K562 (cell line): ENCODE results near the gene IQGAP3. TPM values are rescaled to one million over a fixed set of nuclear protein-coding genes. Genes with fewer than 3 reads are reported as not detected.

Experiments used
- ATAC-seq: fragments of 200-7000 bp; cut with Tn5 transposase; 3 replicates; pipeline ENCODE4 v1.9.1; 2020; ENCODE audit warnings: moderate library complexity
- BruUV-seq: library from RNA; stranded (reverse); fragments of 400-500 nt; replicated peaks from 2 replicates; lab custom pipeline; 2021; lab: Mats Ljungman, UMichigan
- CTCF ChIA-PET: fragments of 300-600 bp; formaldehyde crosslinking; extraction: SDS; loops from one replicate; lab custom pipeline; 2021; ENCODE audit warnings: low intra/inter-chr PET ratio; lab: Yijun Ruan, JAX
- POLR2A ChIA-PET: fragments of 300-600, 350-650 bp; sonication (Branson Sonifier 250); formaldehyde crosslinking; extraction: SDS; loops from one replicate; lab custom pipeline; 2021; ENCODE audit warnings: antibody characterized with exemption, inconsistent platforms; lab: Yijun Ruan, JAX
- DNase-seq, 4 experiments: peaks; one replicate each; pipeline versions ENCODE4 v3.0.0 to v3.0.0-alpha.2; 2011 to 2018; ENCODE audit warnings: low spot score in 3 of 4, mixed read lengths in 3 of 4; ENCODE audit errors: extremely low read depth in 1 of 4
- FAIRE-seq: peaks from 2 replicates; lab custom pipeline; 2011; peaks lifted over from hg19 to GRCh38; lab: Jason Lieb, UNC
- H2AFZ ChIP-seq: 2 replicates; pipeline ENCODE4 v1.6.0; 2011; ENCODE audit warnings: low read depth, low read length, control low read depth, inconsistent platforms
- H3K27ac ChIP-seq: fragments of 200-600 bp; 3 replicates; pipeline ENCODE4 v1.8.0; 2011; ENCODE audit warnings: low read depth, mild to moderate bottlenecking, control low read depth, inconsistent platforms, low read length, moderate library complexity, mixed read lengths; ENCODE audit errors: extremely low read depth
- H3K27me3 ChIP-seq, 2 experiments: fragments of 300-600 bp in 1 of 2; 2 replicates in 1 of 2; 3 replicates in 1 of 2; pipeline versions ENCODE4 v1.6.0 to v1.8.0; 2011; ENCODE audit warnings: inconsistent platforms in 2 of 2, low read length in 2 of 2, mild to moderate bottlenecking in 1 of 2, mixed read lengths in 1 of 2, moderate library complexity in 1 of 2; ENCODE audit not compliant: control insufficient read depth in 2 of 2, insufficient read depth in 2 of 2
- H3K36me3 ChIP-seq: fragments of 300-600 bp; 3 replicates; pipeline ENCODE4 v1.8.0; 2011; ENCODE audit warnings: mild to moderate bottlenecking, low read length, inconsistent platforms; ENCODE audit not compliant: control insufficient read depth, insufficient read depth
- H3K4me1 ChIP-seq, 2 experiments: fragments of 200-600 bp in 1 of 2; replicated peaks in 1 of 2; 2 replicates in 1 of 2; 3 replicates in 1 of 2; pipeline versions ENCODE4 v1.5.1 to v1.8.0; 2011; ENCODE audit warnings: inconsistent platforms in 2 of 2, low read length in 2 of 2, mild to moderate bottlenecking in 1 of 2, mixed read lengths in 1 of 2, moderate library complexity in 1 of 2; ENCODE audit not compliant: control insufficient read depth in 2 of 2, insufficient read depth in 2 of 2
- H3K4me2 ChIP-seq: 2 replicates; pipeline ENCODE4 v1.6.1; 2011; ENCODE audit warnings: low read length, control low read depth, inconsistent platforms, mixed read lengths; ENCODE audit not compliant: insufficient read depth
- H3K4me3 ChIP-seq: fragments of 200-600 bp; sonication (generic), shearing (Covaris generic); 2 replicates; pipeline ENCODE4 v1.5.1; 2016; ENCODE audit warnings: control low read depth, inconsistent platforms
- H3K79me2 ChIP-seq: fragments of 200-600 bp; 3 replicates; pipeline ENCODE4 v1.8.0; 2011; ENCODE audit warnings: low read length, inconsistent platforms; ENCODE audit not compliant: control insufficient read depth, insufficient read depth
- H3K9ac ChIP-seq, 2 experiments: 2 replicates each; pipeline versions ENCODE4 v1.6.0 to v1.6.1; 2011; ENCODE audit warnings: low read depth in 2 of 2, low read length in 2 of 2, control low read depth in 1 of 2, inconsistent platforms in 1 of 2, mild to moderate bottlenecking in 1 of 2, mixed read lengths in 1 of 2; ENCODE audit not compliant: insufficient read depth in 1 of 2
- H3K9me1 ChIP-seq: one replicate; pipeline ENCODE4 v1.6.0; 2011; ENCODE audit warnings: inconsistent platforms, mild to moderate bottlenecking, low read length, moderate library complexity; ENCODE audit not compliant: control insufficient read depth, insufficient read depth
- H3K9me3 ChIP-seq: replicated peaks from 2 replicates; pipeline ENCODE4 v1.5.1; 2011; ENCODE audit warnings: low read depth, low read length, inconsistent platforms; ENCODE audit not compliant: control insufficient read depth, insufficient read depth
- H4K20me1 ChIP-seq: replicated peaks from 2 replicates; pipeline ENCODE4 v1.6.1; 2011; ENCODE audit warnings: low read length, inconsistent platforms, mixed read lengths; ENCODE audit not compliant: control insufficient read depth, insufficient read depth
- EP300 ChIP-seq: IDR thresholded peaks from 2 replicates; pipeline ENCODE4 v1.6.1; 2012; ENCODE audit warnings: low read length, improper control_type of control experiment
- OTX1 ChIP-seq: fragments of 450-650 bp; formaldehyde crosslinking; IDR thresholded peaks from 2 replicates; pipeline ENCODE4 v1.4.0; 2022; ENCODE audit warnings: mild to moderate bottlenecking
- RCOR1 ChIP-seq, 2 experiments: IDR thresholded peaks; 2 replicates each; pipeline ENCODE4 v1.6.1; 2012; ENCODE audit warnings: low read depth in 2 of 2, low read length in 2 of 2, borderline replicate concordance in 1 of 2, improper control_type of control experiment in 1 of 2
- RNF2 ChIP-seq: sonication (generic); IDR thresholded peaks from 2 replicates; pipeline ENCODE4 v1.6.1; 2016
- SMAD1 ChIP-seq: fragments of 150-350 bp; IDR thresholded peaks from 2 replicates; pipeline ENCODE4 v1.6.1; 2014; ENCODE audit warnings: low read length, low read depth; ENCODE audit not compliant: partially characterized antibody
- SMAD4 ChIP-seq: fragments of 250-450 bp; sonication (Bioruptor Pico); conservative IDR thresholded peaks from 2 replicates; pipeline ENCODE4 v1.8.0; 2021; ENCODE audit warnings: inconsistent platforms, mild to moderate bottlenecking, moderate library complexity
- TEAD4 ChIP-seq, 2 experiments: sonication (generic) in 1 of 2; formaldehyde crosslinking in 1 of 2; IDR thresholded peaks; 2 replicates each; pipeline versions ENCODE4 v1.6.1 to v1.8.0; 2012 to 2022; ENCODE audit warnings: borderline replicate concordance in 1 of 2, inconsistent platforms in 1 of 2, low read length in 1 of 2, mild to moderate bottlenecking in 1 of 2, missing genetic modification reagents in 1 of 2
- ZNF384 ChIP-seq: IDR thresholded peaks from 2 replicates; pipeline ENCODE4 v1.6.1; 2012; ENCODE audit warnings: low read depth, low read length, improper control_type of control experiment
- ZNF699 ChIP-seq: fragments of 250-450 bp; sonication (Bioruptor Pico); IDR thresholded peaks from 2 replicates; pipeline ENCODE4 v1.8.0; 2021; ENCODE audit warnings: mild to moderate bottlenecking, moderate library complexity; ENCODE audit not compliant: insufficient replicate concordance
- WGBS: fragments of 100-300 bp; shearing (Covaris generic); methylation state at CpG from one replicate; pipeline ENCODE4 v1.1.6; 2016; ENCODE audit warnings: low coverage, mixed read lengths; ENCODE audit not compliant: insufficient coverage; ENCODE audit errors: missing lambda C conversion rate; 5-methylcytosine and 5-hydroxymethylcytosine counted together
- in situ Hi-C: fragments of 300-500 bp; cut with MboI; formaldehyde crosslinking; loops from 4 replicates; pipeline ENCODE4 v1.15.0; 2018; ENCODE audit warnings: inconsistent platforms, mixed read lengths
- intact Hi-C: fragments of 100-400 bp; cut with micrococcal nuclease; formaldehyde crosslinking; loops from 2 replicates; pipeline ENCODE4 v1.14.2; 2022
- polyA plus RNA-seq, 8 experiments: library from polyadenylated mRNA; depleted of rRNA in 4 of 8; stranded (reverse) in 5 of 8; unstranded in 3 of 8; fragments of >200 nt; fragmentation: Nextera tagmentation in 2 of 8; fragmentation: Illumina TruSeq in 1 of 8; extraction: Ambion mirVana in 2 of 8; extraction: Trizol in 1 of 8; gene quantifications; 2 replicates each; pipeline versions ENCODE4 v1.2.1 to v1.2.3, GENCODE V29; 2011 to 2014; ENCODE audit warnings: inconsistent platforms in 1 of 8, missing spikeins in 1 of 8
- total RNA-seq, 7 experiments: library from RNA; depleted of rRNA in 6 of 7; stranded (reverse); fragments of >200 nt in 6 of 7; fragmentation: Illumina TruSeq in 2 of 7; extraction: Trizol in 2 of 7; gene quantifications; 2 replicates each; pipeline versions ENCODE4 v1.2.1 to v1.2.3, GENCODE V29; 2011 to 2021; ENCODE audit warnings: low replicate concordance in 1 of 7
- TF ChIP-seq, protein P1 (sequence below): fragments of 450-650 bp; IDR thresholded peaks from 2 replicates; pipeline ENCODE4 v1.6.1; 2017; ENCODE audit warnings: mild to moderate bottlenecking, moderate library complexity
- TF ChIP-seq, protein P2 (sequence below): sonication (generic); formaldehyde crosslinking; IDR thresholded peaks from 2 replicates; pipeline ENCODE4 v1.9.0; 2022; ENCODE audit warnings: mild to moderate bottlenecking, missing genetic modification reagents
- TF ChIP-seq, protein P3 (sequence below): fragments of 450-650 bp; IDR thresholded peaks from 2 replicates; pipeline ENCODE4 v1.7.1; 2018; ENCODE audit warnings: mild to moderate bottlenecking, low read depth; ENCODE audit not compliant: partially characterized antibody
- TF ChIP-seq, protein P4 (sequence below): fragments of 450-650 bp; IDR thresholded peaks from 2 replicates; pipeline ENCODE4 v1.6.1; 2016; ENCODE audit warnings: antibody characterized with exemption
- TF ChIP-seq, protein P5 (sequence below): IDR thresholded peaks from 2 replicates; pipeline ENCODE4 v1.6.1; 2011; ENCODE audit warnings: borderline replicate concordance, low read depth, mild to moderate bottlenecking, moderate library complexity, low read length; ENCODE audit not compliant: insufficient read depth, poor library complexity, severe bottlenecking

IQGAP3 gene
- total and polyA plus RNA-seq, 9 of the 15 experiments (the other 6 are each of a cell fraction or from before 2014, with no cell fraction given) = 1.4 to 16.6 (median 11.9) TPM

DNA sequence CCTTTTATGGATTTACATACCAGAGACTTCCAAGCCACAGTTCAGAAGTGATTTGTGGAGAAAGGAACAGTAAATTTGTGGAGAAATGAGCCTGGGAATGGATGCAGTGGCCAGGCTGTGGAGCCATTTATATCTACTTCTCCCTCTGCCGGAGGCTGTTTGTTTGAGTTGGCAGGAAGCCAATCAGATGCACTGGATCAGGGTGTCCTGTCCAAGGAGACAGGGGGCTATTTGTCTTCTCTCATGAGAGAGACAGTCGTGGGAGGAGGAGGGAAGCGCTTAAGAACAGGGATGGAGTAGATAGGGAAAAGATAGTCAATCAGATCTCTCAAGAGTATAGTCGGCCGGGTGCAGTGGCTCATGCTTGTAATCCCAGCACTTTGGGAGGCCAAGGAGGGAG is 44.1 kb upstream of the IQGAP3 start:
- H3K36me3 ChIP-seq = no peaks in the 10 kb centered on the region
- WGBS = 1% methylated on average over 5 of the region's 5 CpGs
- H4K20me1 ChIP-seq = no peaks in the 10 kb centered on the region
- no peaks in the 10 kb centered on the region for H3K9me3 ChIP-seq
- H3K27ac ChIP-seq = 0 out of 3 replicates have a peak overlapping the region, but pooled peaks have one; percentile 15
- H3K4me2 ChIP-seq = peak overlapping the region; percentile 67
- ATAC-seq = peak; percentile 96
- peak overlapping the region; percentile 65 for H2AFZ ChIP-seq
- no peak overlapping the region for H3K4me3 ChIP-seq
- intact Hi-C loops = no loop called here
- peak; percentile 90 to 95 (median 92) for DNase-seq
- H3K27me3 ChIP-seq = no peaks in the 10 kb centered on the region
- peak overlapping the region; percentile 4 to 5; a peak in 1 of 4 replicates for H3K9ac ChIP-seq
- no peaks in the 10 kb centered on the region for H3K79me2 ChIP-seq
- no peaks in the 10 kb centered on the region for H3K9me1 ChIP-seq
- ChIA-PET POLR2A (interaction anchor here (1.0 kb wide), 1 partner anchor 45 kb away, joined by 3 read pairs; no protein-coding TSS in a partner anchor), CTCF (no interaction called here)
- peak; percentile 95 for FAIRE-seq
- H3K4me1 ChIP-seq = peaks cover 17 to 23% of the 10 kb centered on the region in 2 experiments
- no TSS peak for BruUV-seq
- in situ Hi-C loops = no loop called here
- TF ChIP-seq, protein P1, sequence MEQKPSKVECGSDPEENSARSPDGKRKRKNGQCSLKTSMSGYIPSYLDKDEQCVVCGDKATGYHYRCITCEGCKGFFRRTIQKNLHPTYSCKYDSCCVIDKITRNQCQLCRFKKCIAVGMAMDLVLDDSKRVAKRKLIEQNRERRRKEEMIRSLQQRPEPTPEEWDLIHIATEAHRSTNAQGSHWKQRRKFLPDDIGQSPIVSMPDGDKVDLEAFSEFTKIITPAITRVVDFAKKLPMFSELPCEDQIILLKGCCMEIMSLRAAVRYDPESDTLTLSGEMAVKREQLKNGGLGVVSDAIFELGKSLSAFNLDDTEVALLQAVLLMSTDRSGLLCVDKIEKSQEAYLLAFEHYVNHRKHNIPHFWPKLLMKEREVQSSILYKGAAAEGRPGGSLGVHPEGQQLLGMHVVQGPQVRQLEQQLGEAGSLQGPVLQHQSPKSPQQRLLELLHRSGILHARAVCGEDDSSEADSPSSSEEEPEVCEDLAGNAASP = no peak
- peak; percentile 89 for TF ChIP-seq EP300
- TF ChIP-seq ZNF384 = peak; percentile 48; the same call in 1 of the 2 replicates
- TF ChIP-seq RCOR1 (IDR thresholded peaks at IDR 0.05; ENCODE audit: borderline replicate concordance in 1 of 2, low read depth in 2 of 2, low read length in 2 of 2) = peak; percentile 62 to 98; a peak in 3 of 4 replicates
- TF ChIP-seq SMAD1 = peak; percentile 99
- TF ChIP-seq, protein P2, sequence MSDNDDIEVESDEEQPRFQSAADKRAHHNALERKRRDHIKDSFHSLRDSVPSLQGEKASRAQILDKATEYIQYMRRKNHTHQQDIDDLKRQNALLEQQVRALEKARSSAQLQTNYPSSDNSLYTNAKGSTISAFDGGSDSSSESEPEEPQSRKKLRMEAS (CRISPR knock-in tag) = no peak
- TF ChIP-seq, protein P3, sequence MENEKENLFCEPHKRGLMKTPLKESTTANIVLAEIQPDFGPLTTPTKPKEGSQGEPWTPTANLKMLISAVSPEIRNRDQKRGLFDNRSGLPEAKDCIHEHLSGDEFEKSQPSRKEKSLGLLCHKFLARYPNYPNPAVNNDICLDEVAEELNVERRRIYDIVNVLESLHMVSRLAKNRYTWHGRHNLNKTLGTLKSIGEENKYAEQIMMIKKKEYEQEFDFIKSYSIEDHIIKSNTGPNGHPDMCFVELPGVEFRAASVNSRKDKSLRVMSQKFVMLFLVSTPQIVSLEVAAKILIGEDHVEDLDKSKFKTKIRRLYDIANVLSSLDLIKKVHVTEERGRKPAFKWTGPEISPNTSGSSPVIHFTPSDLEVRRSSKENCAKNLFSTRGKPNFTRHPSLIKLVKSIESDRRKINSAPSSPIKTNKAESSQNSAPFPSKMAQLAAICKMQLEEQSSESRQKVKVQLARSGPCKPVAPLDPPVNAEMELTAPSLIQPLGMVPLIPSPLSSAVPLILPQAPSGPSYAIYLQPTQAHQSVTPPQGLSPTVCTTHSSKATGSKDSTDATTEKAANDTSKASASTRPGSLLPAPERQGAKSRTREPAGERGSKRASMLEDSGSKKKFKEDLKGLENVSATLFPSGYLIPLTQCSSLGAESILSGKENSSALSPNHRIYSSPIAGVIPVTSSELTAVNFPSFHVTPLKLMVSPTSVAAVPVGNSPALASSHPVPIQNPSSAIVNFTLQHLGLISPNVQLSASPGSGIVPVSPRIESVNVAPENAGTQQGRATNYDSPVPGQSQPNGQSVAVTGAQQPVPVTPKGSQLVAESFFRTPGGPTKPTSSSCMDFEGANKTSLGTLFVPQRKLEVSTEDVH = peak; percentile 42
- TF ChIP-seq, protein P4, sequence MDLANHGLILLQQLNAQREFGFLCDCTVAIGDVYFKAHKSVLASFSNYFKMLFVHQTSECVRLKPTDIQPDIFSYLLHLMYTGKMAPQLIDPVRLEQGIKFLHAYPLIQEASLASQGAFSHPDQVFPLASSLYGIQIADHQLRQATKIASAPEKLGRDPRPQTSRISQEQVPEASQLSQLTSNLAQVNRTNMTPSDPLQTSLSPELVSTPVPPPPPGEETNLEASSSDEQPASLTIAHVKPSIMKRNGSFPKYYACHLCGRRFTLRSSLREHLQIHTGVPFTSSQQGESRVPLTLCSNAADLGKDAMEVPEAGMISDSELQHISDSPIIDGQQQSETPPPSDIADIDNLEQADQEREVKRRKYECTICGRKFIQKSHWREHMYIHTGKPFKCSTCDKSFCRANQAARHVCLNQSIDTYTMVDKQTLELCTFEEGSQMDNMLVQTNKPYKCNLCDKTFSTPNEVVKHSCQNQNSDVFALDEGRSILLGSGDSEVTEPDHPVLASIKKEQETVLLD = peak; percentile 89
- TF ChIP-seq RNF2 = peak; percentile 91
- peak; percentile 88 for TF ChIP-seq SMAD4 (CRISPR knock-in tag)
- TF ChIP-seq ZNF699 = no peak
- peak; percentile 86; the same call in 1 of the 2 replicates for TF ChIP-seq OTX1 (CRISPR knock-in tag)
- TF ChIP-seq, protein P5, sequence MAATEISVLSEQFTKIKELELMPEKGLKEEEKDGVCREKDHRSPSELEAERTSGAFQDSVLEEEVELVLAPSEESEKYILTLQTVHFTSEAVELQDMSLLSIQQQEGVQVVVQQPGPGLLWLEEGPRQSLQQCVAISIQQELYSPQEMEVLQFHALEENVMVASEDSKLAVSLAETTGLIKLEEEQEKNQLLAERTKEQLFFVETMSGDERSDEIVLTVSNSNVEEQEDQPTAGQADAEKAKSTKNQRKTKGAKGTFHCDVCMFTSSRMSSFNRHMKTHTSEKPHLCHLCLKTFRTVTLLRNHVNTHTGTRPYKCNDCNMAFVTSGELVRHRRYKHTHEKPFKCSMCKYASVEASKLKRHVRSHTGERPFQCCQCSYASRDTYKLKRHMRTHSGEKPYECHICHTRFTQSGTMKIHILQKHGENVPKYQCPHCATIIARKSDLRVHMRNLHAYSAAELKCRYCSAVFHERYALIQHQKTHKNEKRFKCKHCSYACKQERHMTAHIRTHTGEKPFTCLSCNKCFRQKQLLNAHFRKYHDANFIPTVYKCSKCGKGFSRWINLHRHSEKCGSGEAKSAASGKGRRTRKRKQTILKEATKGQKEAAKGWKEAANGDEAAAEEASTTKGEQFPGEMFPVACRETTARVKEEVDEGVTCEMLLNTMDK = peak; percentile 18
- TF ChIP-seq TEAD4 (IDR thresholded peaks at IDR 0.05; ENCODE audit: low read length) = peak; percentile 76
- TF ChIP-seq TEAD4 (CRISPR knock-in tag; IDR thresholded peaks at IDR 0.05; ENCODE audit: borderline replicate concordance) = no peak
